Left renal pelvis (tissue), 4 donors: Measurements from ENCODE around the gene LGI2. TPM values are rescaled to one million over a fixed set of nuclear protein-coding genes. Genes with fewer than 3 reads are reported as not detected.
A peak's percentile ranks its signal among the peaks of the same experiment; 100 is the strongest.
"Not testable (repeated sequence)": the region's sequence is repeated elsewhere in the genome, so short reads cannot be mapped to it uniquely, and the experiment has no call there.

Experiments used
- DNase-seq, 4 donors: peaks; one replicate each; pipeline ENCODE4 v3.0.0-alpha.2; 2013; ENCODE audit warnings: low read depth in 4 of 4, low spot score in 3 of 4
- polyA plus RNA-seq, 4 donors: library from polyadenylated mRNA; unstranded; fragments of 120-200 nt; gene quantifications; one replicate each; pipeline ENCODE4 v1.2.1, GENCODE V29; 2013; ENCODE audit not compliant: insufficient read length in 4 of 4

The LGI2 gene
- 10 to 100 TPM; 20.7 to 32.2 (median 26.5) TPM for polyA plus RNA-seq

- no peak for DNase-seq
These were observed at the start of gene LGI2 for GRCh38 chr4:25030277-25031076. Gene LGI2 (minus strand): TSS chr4:25030946. CDS start chr4:25030693, 253 bp downstream.

GRCh38 chr4:25078523-25078922 lies 47.8 kb upstream of the LGI2 start:
- no peak for DNase-seq

GRCh38 chr4:25076625-25077398 lies 46.1 kb upstream of the LGI2 start:
- no peak for DNase-seq

- no peak for DNase-seq
These were observed 45.1 kb upstream of the LGI2 start for GRCh38 chr4:25075851-25076250.

- no peak for DNase-seq
These were observed 44.4 kb upstream of the LGI2 start for GRCh38 chr4:25075129-25075528.

- no peak for DNase-seq
These were observed 39.8 kb upstream of the LGI2 start for GRCh38 chr4:25070545-25070944.

- no peak for DNase-seq
These were observed 38.3 kb upstream of the LGI2 start for GRCh38 chr4:25069014-25069413.

GRCh38 chr4:25068386-25068785 lies 37.6 kb upstream of the LGI2 start:
- DNase-seq: no peak

GRCh38 chr4:25065932-25066590 lies 35.3 kb upstream of the LGI2 start:
- no peak for DNase-seq

GRCh38 chr4:25065431-25065858 lies 34.7 kb upstream of the LGI2 start:
- peak in 1 of 4 donors; percentile 71 for DNase-seq

- not testable (repeated sequence) for DNase-seq
These were observed 33.7 kb upstream of the LGI2 start for GRCh38 chr4:25064447-25064846.

- no peak for DNase-seq
These were observed 32.4 kb upstream of the LGI2 start for GRCh38 chr4:25063116-25063515.

GRCh38 chr4:25062098-25062497 lies 31.4 kb upstream of the LGI2 start:
- DNase-seq: no peak

- no peak for DNase-seq
These were observed 30.9 kb upstream of the LGI2 start for GRCh38 chr4:25061602-25062001.

- no peak for DNase-seq
These were observed 30.2 kb upstream of the LGI2 start for GRCh38 chr4:25060963-25061340.

GRCh38 chr4:25060241-25060962 lies 29.7 kb upstream of the LGI2 start:
- no peak for DNase-seq

- DNase-seq: no peak
These were observed 29.0 kb upstream of the LGI2 start for GRCh38 chr4:25059791-25060190.

GRCh38 chr4:25058796-25059195 lies 28.1 kb upstream of the LGI2 start:
- no peak for DNase-seq

- no peak for DNase-seq
These were observed 26.6 kb upstream of the LGI2 start for GRCh38 chr4:25057299-25057698.

GRCh38 chr4:25052037-25052436 lies 21.3 kb upstream of the LGI2 start:
- not testable (repeated sequence) for DNase-seq

GRCh38 chr4:25051534-25051933 lies 20.8 kb upstream of the LGI2 start:
- DNase-seq: no peak
